ENCODE results near the gene BLOC1S1.

BLOC1S1 gene

GRCh38 chr12:55686366-55687010, 29.4 kb upstream of the BLOC1S1 start:
- H3K4me3 ChIP-seq = no peak overlapping the region
- in situ Hi-C loops (cut with MboI; ENCODE audit: low sequenced_read_pairs) = no loop called here
- DNase-seq (ENCODE audit: low spot score in 2 of 2) = no peak
- H3K9me3 ChIP-seq = no peaks in the 10 kb centered on the region
- no peaks in the 10 kb centered on the region for H3K4me1 ChIP-seq
- H3K36me3 ChIP-seq (replicated peaks) = no peaks in the 10 kb centered on the region
- H3K27me3 ChIP-seq (ENCODE audit: low read depth) = no peaks in the 10 kb centered on the region

DNA sequence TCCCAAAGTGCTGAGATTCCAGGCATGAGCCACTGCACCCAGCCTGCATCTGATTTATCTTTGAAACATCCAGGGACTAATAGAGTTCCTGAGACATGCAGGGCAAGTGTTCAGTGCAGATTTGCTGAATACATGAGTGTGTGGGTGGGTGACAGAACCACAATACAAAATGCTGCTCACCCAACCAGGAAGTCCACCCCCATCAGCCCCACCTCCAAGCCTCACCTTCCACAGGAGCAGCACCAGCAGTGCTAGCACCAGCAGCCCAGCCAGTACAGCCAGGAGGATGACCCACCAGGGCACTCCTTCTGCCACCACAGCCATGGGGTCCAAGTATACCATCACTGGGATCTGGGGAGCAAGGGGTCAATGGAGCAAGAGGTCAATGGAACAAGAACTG, 28.1 kb upstream of the BLOC1S1 start:
- no peaks in the 10 kb centered on the region for H3K36me3 ChIP-seq (replicated peaks)
- DNase-seq (ENCODE audit: low spot score in 2 of 2) = no peak
- in situ Hi-C loops (cut with MboI; ENCODE audit: low sequenced_read_pairs) = no loop called here
- no peaks in the 10 kb centered on the region for H3K4me1 ChIP-seq
- H3K9me3 ChIP-seq = no peaks in the 10 kb centered on the region
- H3K27me3 ChIP-seq (ENCODE audit: low read depth) = no peaks in the 10 kb centered on the region
- H3K4me3 ChIP-seq = no peak overlapping the region

- Histone ChIP-seq H3K36me3 (replicated peaks) (no peaks in the 10 kb centered on the region), H3K4me3 (no peak overlapping the region), H3K27me3 (ENCODE audit: low read depth) (no peaks in the 10 kb centered on the region), H3K9me3 (no peaks in the 10 kb centered on the region), H3K4me1 (no peaks in the 10 kb centered on the region)
- DNase-seq (ENCODE audit: low spot score in 2 of 2) = no peak
- in situ Hi-C loops (cut with MboI; ENCODE audit: low sequenced_read_pairs) = no loop called here
Observed at GRCh38 chr12:55688716-55689655, 26.9 kb upstream of the BLOC1S1 start.

- in situ Hi-C loops (cut with MboI; ENCODE audit: low sequenced_read_pairs) = no loop called here
- DNase-seq (ENCODE audit: low spot score in 2 of 2) = no peak
- H3K9me3 ChIP-seq = no peaks in the 10 kb centered on the region
- no peaks in the 10 kb centered on the region for H3K4me1 ChIP-seq
- no peak overlapping the region for H3K4me3 ChIP-seq
- H3K36me3 ChIP-seq (replicated peaks) = no peaks in the 10 kb centered on the region
- no peaks in the 10 kb centered on the region for H3K27me3 ChIP-seq (ENCODE audit: low read depth)
Observed at GRCh38 chr12:55692631-55693322, 23.1 kb upstream of the BLOC1S1 start.

GRCh38 chr12:55693323-55694187, 22.3 kb upstream of the BLOC1S1 start:
- H3K36me3 ChIP-seq (replicated peaks) = no peaks in the 10 kb centered on the region
- H3K27me3 ChIP-seq (ENCODE audit: low read depth) = no peaks in the 10 kb centered on the region
- no peaks in the 10 kb centered on the region for H3K9me3 ChIP-seq
- no peaks in the 10 kb centered on the region for H3K4me1 ChIP-seq
- in situ Hi-C loops (cut with MboI; ENCODE audit: low sequenced_read_pairs) = no loop called here
- no peak overlapping the region for H3K4me3 ChIP-seq
- DNase-seq (ENCODE audit: low spot score in 2 of 2) = no peak

DNA sequence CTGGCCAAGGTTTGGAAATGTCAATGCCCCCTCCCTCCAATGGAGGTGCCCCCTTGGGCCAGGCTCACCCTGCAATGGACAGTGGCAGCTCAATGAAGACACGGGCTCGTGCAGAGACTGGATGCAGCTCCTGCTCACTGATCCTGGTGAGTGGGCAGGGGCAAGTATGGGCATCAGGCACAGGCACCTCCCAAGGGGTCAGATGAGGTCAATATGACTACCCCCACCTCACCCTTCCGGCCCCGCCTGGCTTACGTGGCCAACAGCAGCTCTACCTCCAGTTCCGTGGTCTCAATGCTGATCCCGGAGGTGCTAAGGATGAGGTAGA, 21.7 kb upstream of the BLOC1S1 start:
- H3K27me3 ChIP-seq (ENCODE audit: low read depth) = no peaks in the 10 kb centered on the region
- no peaks in the 10 kb centered on the region for H3K9me3 ChIP-seq
- H3K36me3 ChIP-seq (replicated peaks) = no peaks in the 10 kb centered on the region
- in situ Hi-C loops (cut with MboI; ENCODE audit: low sequenced_read_pairs) = no loop called here
- H3K4me3 ChIP-seq = no peak overlapping the region
- no peak for DNase-seq (ENCODE audit: low spot score in 2 of 2)
- H3K4me1 ChIP-seq = no peaks in the 10 kb centered on the region

- Histone ChIP-seq H3K27me3 (ENCODE audit: low read depth) (no peaks in the 10 kb centered on the region), H3K4me3 (no peak overlapping the region), H3K9me3 (no peaks in the 10 kb centered on the region), H3K36me3 (replicated peaks) (no peaks in the 10 kb centered on the region), H3K4me1 (no peaks in the 10 kb centered on the region)
- in situ Hi-C loops (cut with MboI; ENCODE audit: low sequenced_read_pairs) = no loop called here
- no peak for DNase-seq (ENCODE audit: low spot score in 2 of 2)
Observed at GRCh38 chr12:55694651-55695050, 21.2 kb upstream of the BLOC1S1 start.

GRCh38 chr12:55695349-55695748, 20.5 kb upstream of the BLOC1S1 start:
- H3K27me3 ChIP-seq (ENCODE audit: low read depth) = no peaks in the 10 kb centered on the region
- no peak for DNase-seq (ENCODE audit: low spot score in 2 of 2)
- no peak overlapping the region for H3K4me3 ChIP-seq
- no peaks in the 10 kb centered on the region for H3K36me3 ChIP-seq (replicated peaks)
- H3K4me1 ChIP-seq = no peaks in the 10 kb centered on the region
- in situ Hi-C loops (cut with MboI; ENCODE audit: low sequenced_read_pairs) = no loop called here
- no peaks in the 10 kb centered on the region for H3K9me3 ChIP-seq

GRCh38 chr12:55696141-55696540, 19.7 kb upstream of the BLOC1S1 start:
- no peaks in the 10 kb centered on the region for H3K9me3 ChIP-seq
- no peaks in the 10 kb centered on the region for H3K4me1 ChIP-seq
- no peak overlapping the region for H3K4me3 ChIP-seq
- DNase-seq (ENCODE audit: low spot score in 2 of 2) = no peak
- in situ Hi-C loops (cut with MboI; ENCODE audit: low sequenced_read_pairs) = no loop called here
- H3K27me3 ChIP-seq (ENCODE audit: low read depth) = no peaks in the 10 kb centered on the region
- no peaks in the 10 kb centered on the region for H3K36me3 ChIP-seq (replicated peaks)

DNA sequence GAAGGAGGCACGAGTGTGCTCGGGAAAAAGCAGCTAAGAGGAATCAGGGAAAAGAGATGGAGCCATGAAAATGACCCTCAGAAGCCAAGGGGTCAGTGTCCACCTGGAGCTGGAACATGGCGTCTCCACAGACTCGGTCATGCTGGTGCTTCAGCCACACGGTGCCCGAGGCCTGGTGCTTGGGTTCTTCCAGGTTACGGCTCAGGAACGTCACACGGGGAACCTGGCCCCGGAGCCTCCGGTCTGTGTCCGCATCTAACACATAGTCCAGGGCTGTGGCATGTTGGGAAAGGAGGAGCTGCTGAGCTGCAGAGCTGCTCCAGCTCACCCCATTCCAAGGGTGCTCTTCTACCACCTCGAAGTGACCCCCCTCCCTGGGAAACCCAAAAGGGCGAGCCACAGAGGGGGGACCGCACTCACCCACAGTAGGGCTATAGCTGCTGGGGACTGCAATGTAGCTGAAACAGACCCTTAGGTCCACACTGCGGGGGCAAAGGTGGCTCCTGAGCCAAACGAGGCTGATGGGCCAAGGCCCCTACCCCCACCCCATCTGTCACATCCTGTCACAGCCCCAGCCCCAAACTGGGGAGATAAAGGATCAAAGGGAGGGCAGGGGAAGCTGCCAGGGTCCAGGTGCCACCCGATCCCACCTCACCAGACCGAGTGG, 18.9 kb upstream of the BLOC1S1 start:
- no peak for DNase-seq (ENCODE audit: low spot score in 2 of 2)
- Histone ChIP-seq H3K4me1 (no peaks in the 10 kb centered on the region), H3K36me3 (replicated peaks) (no peaks in the 10 kb centered on the region), H3K27me3 (ENCODE audit: low read depth) (no peaks in the 10 kb centered on the region), H3K9me3 (no peaks in the 10 kb centered on the region), H3K4me3 (no peak overlapping the region)
- in situ Hi-C loops (cut with MboI; ENCODE audit: low sequenced_read_pairs) = no loop called here

DNA sequence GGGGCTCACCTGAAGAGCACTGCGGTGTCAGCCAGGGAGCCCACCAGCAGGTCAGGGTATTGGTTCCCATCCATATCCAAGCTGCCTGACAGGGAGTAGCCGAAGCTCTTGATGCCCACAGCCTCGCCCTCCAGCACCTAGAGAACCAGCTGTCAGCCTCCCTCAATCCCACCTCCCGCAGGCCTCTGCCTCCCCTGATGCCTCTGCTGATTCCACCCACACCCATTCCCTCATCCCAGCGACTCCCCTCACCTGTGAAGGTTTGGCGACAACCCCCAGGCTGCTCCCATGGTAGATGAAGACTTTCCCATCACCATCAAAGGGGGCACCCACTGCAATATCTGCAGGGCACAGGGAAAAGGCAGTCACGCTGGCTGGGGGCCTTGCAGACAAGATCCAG, 18.2 kb upstream of the BLOC1S1 start:
- no peaks in the 10 kb centered on the region for H3K27me3 ChIP-seq (ENCODE audit: low read depth)
- H3K36me3 ChIP-seq (replicated peaks) = no peaks in the 10 kb centered on the region
- no peak for DNase-seq (ENCODE audit: low spot score in 2 of 2)
- no peaks in the 10 kb centered on the region for H3K4me1 ChIP-seq
- H3K4me3 ChIP-seq = no peak overlapping the region
- H3K9me3 ChIP-seq = no peaks in the 10 kb centered on the region
- in situ Hi-C loops (cut with MboI; ENCODE audit: low sequenced_read_pairs) = no loop called here

GRCh38 chr12:55698241-55698955, 17.4 kb upstream of the BLOC1S1 start:
- in situ Hi-C loops (cut with MboI; ENCODE audit: low sequenced_read_pairs) = no loop called here
- Histone ChIP-seq H3K27me3 (ENCODE audit: low read depth) (no peaks in the 10 kb centered on the region), H3K36me3 (replicated peaks) (no peaks in the 10 kb centered on the region), H3K9me3 (no peaks in the 10 kb centered on the region), H3K4me3 (no peak overlapping the region), H3K4me1 (no peaks in the 10 kb centered on the region)
- DNase-seq (ENCODE audit: low spot score in 2 of 2) = no peak
